GM23338 (cell line): ENCODE results near the gene PITPNC1. TPM values are rescaled to one million over a fixed set of nuclear protein-coding genes. Genes with fewer than 3 reads are reported as not detected.

Source experiments
- ATAC-seq: fragments of 200-7000 bp; cut with Tn5 transposase; 3 replicates; pipeline ENCODE4 v1.9.1; 2020
- DNase-seq: peaks from one replicate; pipeline ENCODE4 v3.0.0-alpha.2; 2015; ENCODE audit warnings: low spot score
- H2AFZ ChIP-seq: fragments of 200-600 bp; sonication (generic); 2 replicates; pipeline ENCODE4 v1.8.0; 2016; ENCODE audit warnings: antibody characterized with exemption, mild to moderate bottlenecking, moderate library complexity
- H3F3A ChIP-seq: fragments of 200-600 bp; sonication (generic); replicated peaks from 2 replicates; pipeline ENCODE4 v1.8.0; 2017; ENCODE audit warnings: antibody characterized with exemption, mixed run types, low read depth
- H3K27ac ChIP-seq: fragments of 200-600 bp; sonication (generic); 2 replicates; pipeline ENCODE4 v1.6.1; 2016; ENCODE audit warnings: low read depth
- H3K27me3 ChIP-seq: fragments of 200-600 bp; sonication (generic); 2 replicates; pipeline ENCODE4 v1.8.0; 2016; ENCODE audit warnings: mild to moderate bottlenecking, mixed run types, moderate library complexity; ENCODE audit not compliant: insufficient read depth
- H3K36me3 ChIP-seq: fragments of 200-600 bp; sonication (generic); 2 replicates; pipeline ENCODE4 v1.8.0; 2016; ENCODE audit warnings: mild to moderate bottlenecking; ENCODE audit not compliant: insufficient read depth
- H3K4me1 ChIP-seq: fragments of 200-600 bp; sonication (generic); 2 replicates; pipeline ENCODE4 v1.8.0; 2016; ENCODE audit warnings: mild to moderate bottlenecking, moderate library complexity; ENCODE audit not compliant: insufficient read depth
- H3K4me2 ChIP-seq: fragments of 200-600 bp; sonication (generic); 2 replicates; pipeline ENCODE4 v1.7.1; 2017; ENCODE audit warnings: mixed run types
- H3K4me3 ChIP-seq: fragments of 200-600 bp; sonication (generic); 2 replicates; pipeline ENCODE4 v1.6.1; 2016; ENCODE audit warnings: mixed run types
- H3K79me2 ChIP-seq: fragments of 200-600 bp; sonication (generic); replicated peaks from 2 replicates; pipeline ENCODE4 v1.8.0; 2017; ENCODE audit warnings: mild to moderate bottlenecking; ENCODE audit not compliant: insufficient read depth
- H3K9me2 ChIP-seq: fragments of 200-600 bp; sonication (generic); 2 replicates; pipeline ENCODE4 v1.8.0; 2017; ENCODE audit not compliant: insufficient read depth
- H4K20me1 ChIP-seq: fragments of 200-600 bp; sonication (generic); replicated peaks from 2 replicates; pipeline ENCODE4 v1.8.0; 2017; ENCODE audit warnings: mild to moderate bottlenecking; ENCODE audit not compliant: insufficient read depth
- H3K27ac Mint-ChIP-seq: 2 replicates; pipeline ENCODE4 v1.8.0; 2020; ENCODE audit warnings: inconsistent platforms, mild to moderate bottlenecking, moderate library complexity, mixed read lengths
- H3K27me3 Mint-ChIP-seq: 3 replicates; pipeline ENCODE4 v1.8.0; 2022; ENCODE audit warnings: low read depth, mild to moderate bottlenecking, moderate library complexity, mixed read lengths, inconsistent platforms; ENCODE audit not compliant: insufficient read depth, poor library complexity
- H3K36me3 Mint-ChIP-seq: 3 replicates; pipeline ENCODE4 v1.8.0; 2021; ENCODE audit warnings: low read depth, mild to moderate bottlenecking, inconsistent platforms, moderate library complexity, mixed read lengths
- H3K4me1 Mint-ChIP-seq: 3 replicates; pipeline ENCODE4 v1.8.0; 2020; ENCODE audit warnings: mild to moderate bottlenecking, inconsistent platforms, mixed read lengths
- H3K4me3 Mint-ChIP-seq: 3 replicates; pipeline ENCODE4 v1.8.0; 2021; ENCODE audit warnings: moderate library complexity, mild to moderate bottlenecking, inconsistent platforms, mixed read lengths
- H3K9me3 Mint-ChIP-seq: 3 replicates; pipeline ENCODE4 v1.8.0; 2020; ENCODE audit warnings: moderate library complexity, mild to moderate bottlenecking, inconsistent platforms, mixed read lengths
- CREB1 ChIP-seq: fragments of 250-450 bp; sonication (Bioruptor Pico); IDR thresholded peaks from 2 replicates; pipeline ENCODE4 v1.5.0; 2020; ENCODE audit warnings: low read depth, mild to moderate bottlenecking, moderate library complexity
- EZH2 ChIP-seq: fragments of 200-600 bp; sonication (generic); IDR thresholded peaks from one replicate; pipeline ENCODE4 v1.8.0; 2017; ENCODE audit warnings: antibody characterized with exemption, mild to moderate bottlenecking, low read depth; ENCODE audit not compliant: unreplicated experiment
- EZH2phosphoT487 ChIP-seq: fragments of 200-600 bp; sonication (generic); IDR thresholded peaks from one replicate; pipeline ENCODE4 v1.8.1; 2018; ENCODE audit warnings: antibody characterized with exemption; ENCODE audit not compliant: unreplicated experiment
- JUNB ChIP-seq: IDR thresholded peaks from one replicate; pipeline ENCODE4 v1.6.1; 2016; ENCODE audit warnings: antibody characterized with exemption; ENCODE audit not compliant: unreplicated experiment
- ZNF114 ChIP-seq: fragments of 250-450 bp; sonication (Bioruptor Pico); IDR thresholded peaks from 2 replicates; pipeline ENCODE4 v1.5.0; 2020; ENCODE audit warnings: mild to moderate bottlenecking, moderate library complexity
- ZNF331 ChIP-seq: fragments of 250-450 bp; sonication (Bioruptor Pico); IDR thresholded peaks from 2 replicates; pipeline ENCODE4 v1.5.0; 2020; ENCODE audit warnings: low read depth, mild to moderate bottlenecking, moderate library complexity
- ZNF462 ChIP-seq: fragments of 250-450 bp; sonication (Bioruptor Pico); IDR thresholded peaks from 2 replicates; pipeline ENCODE4 v1.5.0; 2020; ENCODE audit warnings: mild to moderate bottlenecking, moderate library complexity
- polyA plus RNA-seq: library from polyadenylated mRNA; unstranded; fragments of >200 nt; fragmentation: Nextera tagmentation; extraction: Ambion mirVana; gene quantifications from 2 replicates; pipeline ENCODE4 v1.2.1, GENCODE V29; 2016
- total RNA-seq: library from RNA; depleted of rRNA; stranded (reverse); fragments of >200 nt; shearing (Covaris generic); gene quantifications from 2 replicates; pipeline ENCODE4 v1.2.3, GENCODE V29; 2014
- TF ChIP-seq, protein P1 (sequence below): IDR thresholded peaks from one replicate; pipeline ENCODE4 v1.6.1; 2018; ENCODE audit warnings: antibody characterized with exemption; ENCODE audit not compliant: unreplicated experiment
- TF ChIP-seq, protein P2 (sequence below): IDR thresholded peaks from 2 replicates; pipeline ENCODE4 v1.6.1; 2016; ENCODE audit warnings: antibody characterized with exemption

PITPNC1 gene
- total and polyA plus RNA-seq, 2 experiments from 2014 or later, result 23.0 to 32.6 TPM

GRCh38 chr17:67412032-67412431, 35.0 kb downstream of the PITPNC1 start:
- no peak for ATAC-seq
- no peak for TF ChIP-seq EZH2phosphoT487
- TF ChIP-seq, protein P1, sequence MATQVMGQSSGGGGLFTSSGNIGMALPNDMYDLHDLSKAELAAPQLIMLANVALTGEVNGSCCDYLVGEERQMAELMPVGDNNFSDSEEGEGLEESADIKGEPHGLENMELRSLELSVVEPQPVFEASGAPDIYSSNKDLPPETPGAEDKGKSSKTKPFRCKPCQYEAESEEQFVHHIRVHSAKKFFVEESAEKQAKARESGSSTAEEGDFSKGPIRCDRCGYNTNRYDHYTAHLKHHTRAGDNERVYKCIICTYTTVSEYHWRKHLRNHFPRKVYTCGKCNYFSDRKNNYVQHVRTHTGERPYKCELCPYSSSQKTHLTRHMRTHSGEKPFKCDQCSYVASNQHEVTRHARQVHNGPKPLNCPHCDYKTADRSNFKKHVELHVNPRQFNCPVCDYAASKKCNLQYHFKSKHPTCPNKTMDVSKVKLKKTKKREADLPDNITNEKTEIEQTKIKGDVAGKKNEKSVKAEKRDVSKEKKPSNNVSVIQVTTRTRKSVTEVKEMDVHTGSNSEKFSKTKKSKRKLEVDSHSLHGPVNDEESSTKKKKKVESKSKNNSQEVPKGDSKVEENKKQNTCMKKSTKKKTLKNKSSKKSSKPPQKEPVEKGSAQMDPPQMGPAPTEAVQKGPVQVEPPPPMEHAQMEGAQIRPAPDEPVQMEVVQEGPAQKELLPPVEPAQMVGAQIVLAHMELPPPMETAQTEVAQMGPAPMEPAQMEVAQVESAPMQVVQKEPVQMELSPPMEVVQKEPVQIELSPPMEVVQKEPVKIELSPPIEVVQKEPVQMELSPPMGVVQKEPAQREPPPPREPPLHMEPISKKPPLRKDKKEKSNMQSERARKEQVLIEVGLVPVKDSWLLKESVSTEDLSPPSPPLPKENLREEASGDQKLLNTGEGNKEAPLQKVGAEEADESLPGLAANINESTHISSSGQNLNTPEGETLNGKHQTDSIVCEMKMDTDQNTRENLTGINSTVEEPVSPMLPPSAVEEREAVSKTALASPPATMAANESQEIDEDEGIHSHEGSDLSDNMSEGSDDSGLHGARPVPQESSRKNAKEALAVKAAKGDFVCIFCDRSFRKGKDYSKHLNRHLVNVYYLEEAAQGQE, result no peak
- TF ChIP-seq ZNF331, result no peak
- no peak for TF ChIP-seq CREB1
- TF ChIP-seq, protein P2, sequence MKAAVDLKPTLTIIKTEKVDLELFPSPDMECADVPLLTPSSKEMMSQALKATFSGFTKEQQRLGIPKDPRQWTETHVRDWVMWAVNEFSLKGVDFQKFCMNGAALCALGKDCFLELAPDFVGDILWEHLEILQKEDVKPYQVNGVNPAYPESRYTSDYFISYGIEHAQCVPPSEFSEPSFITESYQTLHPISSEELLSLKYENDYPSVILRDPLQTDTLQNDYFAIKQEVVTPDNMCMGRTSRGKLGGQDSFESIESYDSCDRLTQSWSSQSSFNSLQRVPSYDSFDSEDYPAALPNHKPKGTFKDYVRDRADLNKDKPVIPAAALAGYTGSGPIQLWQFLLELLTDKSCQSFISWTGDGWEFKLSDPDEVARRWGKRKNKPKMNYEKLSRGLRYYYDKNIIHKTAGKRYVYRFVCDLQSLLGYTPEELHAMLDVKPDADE, result no peak
- no peak for TF ChIP-seq ZNF114 (CRISPR knock-in tag)
- no peak for TF ChIP-seq EZH2
- H3K79me2 ChIP-seq, result peaks cover 98% of the 10 kb centered on the region
- H3K4me1 Mint-ChIP-seq, result no peaks in the 10 kb centered on the region
- peaks cover 17% of the 10 kb centered on the region for H3K9me3 Mint-ChIP-seq
- H3K27ac Mint-ChIP-seq, result no peak overlapping the region
- no peak overlapping the region for H2AFZ ChIP-seq
- no peak for DNase-seq
- no peak overlapping the region for H3K4me3 Mint-ChIP-seq
- H3K27ac ChIP-seq, result no peak overlapping the region
- no peaks in the 10 kb centered on the region for H3F3A ChIP-seq
- H3K4me1 ChIP-seq, result no peaks in the 10 kb centered on the region
- H3K36me3 ChIP-seq, result peaks cover 6% of the 10 kb centered on the region
- H3K4me2 ChIP-seq, result no peak overlapping the region
- no peaks in the 10 kb centered on the region for H3K27me3 ChIP-seq
- H4K20me1 ChIP-seq, result peaks cover 21% of the 10 kb centered on the region
- peaks cover 26% of the 10 kb centered on the region; the same call in 2 of the 3 replicates for H3K36me3 Mint-ChIP-seq
- H3K27me3 Mint-ChIP-seq, result peaks cover 2% of the 10 kb centered on the region
- peaks cover 5% of the 10 kb centered on the region; the same call in 1 of the 2 replicates for H3K9me2 ChIP-seq
- H3K4me3 ChIP-seq, result no peak overlapping the region

DNA sequence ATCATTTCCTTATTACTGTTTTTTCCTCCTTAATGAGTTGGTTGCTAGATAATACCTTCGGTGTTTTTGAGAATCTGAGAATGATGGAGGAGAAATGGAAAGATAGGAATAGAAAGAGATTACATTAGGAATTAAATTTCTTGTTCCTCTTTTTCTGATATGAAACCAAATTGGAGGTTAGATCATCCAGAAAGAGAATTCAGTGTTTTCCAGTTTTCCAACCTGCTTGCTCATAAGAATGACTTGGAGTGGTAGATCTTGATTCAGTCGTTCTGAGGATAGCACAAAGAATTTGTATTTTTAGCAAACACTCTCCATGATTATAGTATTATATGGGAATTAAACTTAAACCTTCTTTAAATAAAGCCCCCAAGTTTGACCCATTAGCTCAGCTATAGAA, 35.9 kb downstream of the PITPNC1 start:
- Histone ChIP-seq H2AFZ (no peak overlapping the region), H3K4me3 (no peak overlapping the region), H3K79me2 (peaks cover 98% of the 10 kb centered on the region), H3K4me2 (no peak overlapping the region), H3K27me3 (no peaks in the 10 kb centered on the region), H4K20me1 (peaks cover 27% of the 10 kb centered on the region), H3K27ac (no peak overlapping the region), H3K4me1 (no peaks in the 10 kb centered on the region), H3F3A (no peaks in the 10 kb centered on the region), H3K36me3 (peaks cover 6% of the 10 kb centered on the region), H3K9me2 (peaks cover 5% of the 10 kb centered on the region; the same call in 1 of the 2 replicates)
- no peak overlapping the region for H3K4me3 Mint-ChIP-seq
- peaks cover 4% of the 10 kb centered on the region for H3K27me3 Mint-ChIP-seq
- H3K36me3 Mint-ChIP-seq, result peaks cover 26% of the 10 kb centered on the region; the same call in 2 of the 3 replicates
- H3K27ac Mint-ChIP-seq, result no peak overlapping the region
- peaks cover 17% of the 10 kb centered on the region for H3K9me3 Mint-ChIP-seq
- no peaks in the 10 kb centered on the region for H3K4me1 Mint-ChIP-seq
- ATAC-seq (no peak), DNase-seq (no peak)
- no peak for TF ChIP-seq ZNF331
- TF ChIP-seq, protein P2, result no peak
- TF ChIP-seq ZNF114 (CRISPR knock-in tag), result no peak
- TF ChIP-seq JUNB, result no peak
- no peak for TF ChIP-seq ZNF462
- no peak for TF ChIP-seq CREB1
